Aorta (tissue), 5 donors: Measurements from ENCODE around the gene TFPI. TPM values are rescaled to one million over a fixed set of nuclear protein-coding genes. Genes with fewer than 3 reads are reported as not detected.

Experiments
- ATAC-seq: fragments of 200-7000 bp; cut with Tn5 transposase; one replicate; pipeline ENCODE4 v1.9.1; 2022; ENCODE audit warnings: moderate library complexity; ENCODE audit not compliant: low FRiP score
- DNase-seq, 2 donors: peaks; one replicate each; pipeline ENCODE4 v3.0.0-alpha.2; 2020
- H3K27ac ChIP-seq, 2 donors: one replicate each; pipeline ENCODE4 v1.5.1; 2013; ENCODE audit warnings: low read length in 2 of 2, mild to moderate bottlenecking in 2 of 2, moderate library complexity in 2 of 2, control low read depth in 1 of 2, inconsistent platforms in 1 of 2, low read depth in 1 of 2
- H3K27me3 ChIP-seq, 2 donors: one replicate each; pipeline ENCODE4 v1.6.1; 2013; ENCODE audit warnings: control low read depth in 1 of 2, low read length in 1 of 2, mild to moderate bottlenecking in 1 of 2, moderate library complexity in 1 of 2; ENCODE audit not compliant: insufficient read depth in 2 of 2, control insufficient read depth in 1 of 2
- H3K36me3 ChIP-seq, 2 donors: one replicate each; pipeline ENCODE4 v1.6.1; 2013; ENCODE audit warnings: control low read depth in 1 of 2, low read length in 1 of 2, mild to moderate bottlenecking in 1 of 2; ENCODE audit not compliant: insufficient read depth in 2 of 2, control insufficient read depth in 1 of 2
- H3K4me1 ChIP-seq, 2 donors: one replicate each; pipeline ENCODE4 v1.6.1; 2013; ENCODE audit warnings: low read length in 2 of 2, control low read depth in 1 of 2, mild to moderate bottlenecking in 1 of 2, moderate library complexity in 1 of 2; ENCODE audit not compliant: insufficient read depth in 2 of 2, control insufficient read depth in 1 of 2
- H3K4me3 ChIP-seq, 2 donors: one replicate each; pipeline ENCODE4 v1.5.1; 2013; ENCODE audit warnings: low read length in 2 of 2, control low read depth in 1 of 2, mild to moderate bottlenecking in 1 of 2
- H3K9me3 ChIP-seq: one replicate; pipeline ENCODE4 v1.6.1; 2013; ENCODE audit warnings: mild to moderate bottlenecking, low read length; ENCODE audit not compliant: control insufficient read depth
- WGBS, 2 donors: extraction: QIAGEN DNeasy Blood & Tissue Kit; methylation state at CpG; one replicate each; pipeline ENCODE4 v1.1.7; 2013; 5-methylcytosine and 5-hydroxymethylcytosine counted together
- intact Hi-C, 2 donors: fragments of 100-400 bp; cut with DNase I; formaldehyde crosslinking; loops; one replicate each; pipeline versions ENCODE4 v1.14.2 to v1.15.0; 2022
- polyA plus RNA-seq, 2 donors: library from polyadenylated mRNA; stranded (reverse); fragments of 200-250 nt; gene quantifications; one replicate each; pipeline ENCODE4 v1.2.3, GENCODE V29; 2013
- total RNA-seq, 2 donors: library from RNA; stranded (reverse); fragmentation: NEBNext Ultra II Directional; extraction: Animal tissue kit (Norgen Biotek cat#: 25700); gene quantifications; one replicate each; pipeline ENCODE4 v1.2.1, GENCODE V29; 2021
- donor health status: healthy with polysubstance abuse.
- donor health status: Bipolar disorder and iron deficiency.
- donor health status: DM: no; HTN: no; CAD: no.
- donor health status: DM: no; HTN: no; CAD: no.
- donor health status: DM: yes; HTN: yes; CAD: no.

TFPI gene
- total and polyA plus RNA-seq, 4 donors: 20.5 to 135 (median 99.2) TPM

- no peaks in the 10 kb centered on the region for H3K36me3 ChIP-seq
- intact Hi-C loops: no loop called here
- DNase-seq (no peak), ATAC-seq (no peak)
- no peak overlapping the region for H3K4me3 ChIP-seq
- H3K9me3 ChIP-seq: no peaks in the 10 kb centered on the region
- no peaks in the 10 kb centered on the region for H3K27me3 ChIP-seq
- H3K4me1 ChIP-seq: no peaks in the 10 kb centered on the region
- WGBS, 2 donors: 60 to 64% methylated on average over 1 of the region's 1 CpG
- H3K27ac ChIP-seq: no peak overlapping the region
These were observed 58.9 kb downstream of the TFPI start for GRCh38 chr2:187495324-187495723.

GRCh38 chr2:187493877-187494568, 60.2 kb downstream of the TFPI start:
- no peaks in the 10 kb centered on the region for H3K4me1 ChIP-seq
- H3K36me3 ChIP-seq: no peaks in the 10 kb centered on the region
- no peak overlapping the region for H3K27ac ChIP-seq
- no peaks in the 10 kb centered on the region for H3K27me3 ChIP-seq
- 98% methylated on average over 3 of the region's 3 CpGs for WGBS, 2 donors
- no peak overlapping the region for H3K4me3 ChIP-seq
- intact Hi-C loops: no loop called here
- ATAC-seq (no peak), DNase-seq (no peak)
- no peaks in the 10 kb centered on the region for H3K9me3 ChIP-seq

DNA sequence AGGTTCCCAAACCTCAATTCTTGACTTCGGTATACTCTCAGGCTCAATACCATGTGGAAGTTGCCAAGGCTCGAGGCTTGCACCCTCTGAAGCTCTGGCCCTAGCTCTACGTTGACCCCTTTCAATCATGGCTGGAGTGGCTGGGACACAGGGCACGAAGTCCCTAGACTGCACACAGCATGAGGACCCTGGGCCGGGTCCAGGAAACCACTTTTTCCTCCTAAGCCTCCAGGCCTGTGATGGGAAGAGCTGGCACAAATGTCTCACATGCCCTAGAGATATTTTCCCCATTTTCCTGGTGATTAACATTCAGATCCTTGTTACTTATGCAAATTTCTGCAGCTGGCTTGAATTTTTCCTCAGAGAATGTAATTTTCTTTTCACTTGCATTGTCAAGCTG, 61.1 kb downstream of the TFPI start:
- no peak overlapping the region for H3K27ac ChIP-seq
- DNase-seq (no peak), ATAC-seq (no peak)
- 81 to 86% methylated on average over 5 of the region's 5 CpGs for WGBS, 2 donors
- H3K4me1 ChIP-seq: no peaks in the 10 kb centered on the region
- intact Hi-C loops: no loop called here
- no peaks in the 10 kb centered on the region for H3K36me3 ChIP-seq
- H3K27me3 ChIP-seq: no peaks in the 10 kb centered on the region
- H3K4me3 ChIP-seq: no peak overlapping the region
- no peaks in the 10 kb centered on the region for H3K9me3 ChIP-seq

DNA sequence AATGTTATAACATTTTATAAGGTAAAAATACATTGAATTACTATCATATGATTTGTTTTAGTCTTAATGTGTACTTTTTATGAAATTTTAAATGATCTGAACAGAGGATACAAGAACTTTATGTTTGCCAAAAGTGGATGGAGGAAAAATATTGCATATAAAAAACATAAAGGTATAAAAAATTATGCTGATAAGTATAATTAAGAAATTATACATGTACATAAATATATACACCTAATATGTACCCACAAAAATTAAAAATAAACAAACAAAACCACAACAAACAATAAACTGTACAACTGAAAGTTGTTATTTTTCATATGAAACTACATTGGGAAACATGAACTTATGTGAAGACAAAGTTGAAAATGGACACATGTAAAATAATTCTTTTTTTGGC, 68.0 kb downstream of the TFPI start:
- no peak overlapping the region for H3K27ac ChIP-seq
- H3K4me3 ChIP-seq: no peak overlapping the region
- H3K4me1 ChIP-seq: no peaks in the 10 kb centered on the region
- DNase-seq (no peak), ATAC-seq (no peak)
- H3K9me3 ChIP-seq: no peaks in the 10 kb centered on the region
- H3K27me3 ChIP-seq: no peaks in the 10 kb centered on the region
- H3K36me3 ChIP-seq: no peaks in the 10 kb centered on the region
- intact Hi-C loops: no loop called here

- Histone ChIP-seq H3K4me3 (no peak overlapping the region), H3K27me3 (no peaks in the 10 kb centered on the region), H3K4me1 (no peaks in the 10 kb centered on the region), H3K27ac (no peak overlapping the region), H3K36me3 (no peaks in the 10 kb centered on the region), H3K9me3 (no peaks in the 10 kb centered on the region)
- 88 to 93% methylated on average over 1 of the region's 1 CpG for WGBS, 2 donors
- intact Hi-C loops: no loop called here
- DNase-seq (no peak), ATAC-seq (no peak)
These were observed 68.7 kb downstream of the TFPI start for GRCh38 chr2:187485523-187485922.

DNA sequence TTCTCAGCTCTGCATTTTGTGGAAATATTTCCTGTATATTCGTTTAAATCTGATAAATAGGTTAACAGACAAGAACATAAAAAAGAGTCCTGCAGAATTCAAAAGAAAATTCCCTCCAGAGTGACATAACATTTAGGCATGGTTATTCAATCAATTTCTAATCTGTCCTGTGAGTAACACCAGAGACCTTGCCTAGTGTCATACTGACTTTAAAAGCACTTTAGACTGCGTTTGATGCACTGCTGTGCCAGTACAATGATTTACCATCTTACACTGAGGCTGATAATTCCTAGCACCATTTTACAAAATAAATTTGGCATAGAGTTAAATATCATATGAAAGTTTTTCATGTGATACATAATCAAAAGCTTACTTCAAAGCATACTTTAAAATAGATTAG, 70.7 kb downstream of the TFPI start:
- no peak for ATAC-seq
- Histone ChIP-seq H3K27ac (no peak overlapping the region), H3K27me3 (no peaks in the 10 kb centered on the region), H3K9me3 (no peaks in the 10 kb centered on the region), H3K4me1 (no peaks in the 10 kb centered on the region), H3K36me3 (no peaks in the 10 kb centered on the region), H3K4me3 (no peak overlapping the region)
- intact Hi-C loops: no loop called here
- WGBS, 2 donors: 23 to 33% methylated on average over 2 of the region's 2 CpGs
- DNase-seq: no peak

- Histone ChIP-seq H3K4me1 (no peaks in the 10 kb centered on the region), H3K36me3 (no peaks in the 10 kb centered on the region), H3K4me3 (no peak overlapping the region), H3K9me3 (no peaks in the 10 kb centered on the region), H3K27me3 (no peaks in the 10 kb centered on the region), H3K27ac (no peak overlapping the region)
- no peak for ATAC-seq
- DNase-seq: no peak
- WGBS, 2 donors: 81 to 90% methylated on average over 5 of the region's 5 CpGs
- intact Hi-C loops: no loop called here
These were observed 71.4 kb downstream of the TFPI start for GRCh38 chr2:187482796-187483195.

- no peak overlapping the region for H3K4me3 ChIP-seq
- no peak for DNase-seq
- H3K27me3 ChIP-seq: no peaks in the 10 kb centered on the region
- intact Hi-C loops: no loop called here
- H3K36me3 ChIP-seq: no peaks in the 10 kb centered on the region
- no peaks in the 10 kb centered on the region for H3K4me1 ChIP-seq
- 64 to 73% methylated on average over 3 of the region's 3 CpGs for WGBS, 2 donors
- no peak overlapping the region for H3K27ac ChIP-seq
- no peaks in the 10 kb centered on the region for H3K9me3 ChIP-seq
- ATAC-seq: no peak
These were observed 72.7 kb downstream of the TFPI start for GRCh38 chr2:187481543-187481942.

DNA sequence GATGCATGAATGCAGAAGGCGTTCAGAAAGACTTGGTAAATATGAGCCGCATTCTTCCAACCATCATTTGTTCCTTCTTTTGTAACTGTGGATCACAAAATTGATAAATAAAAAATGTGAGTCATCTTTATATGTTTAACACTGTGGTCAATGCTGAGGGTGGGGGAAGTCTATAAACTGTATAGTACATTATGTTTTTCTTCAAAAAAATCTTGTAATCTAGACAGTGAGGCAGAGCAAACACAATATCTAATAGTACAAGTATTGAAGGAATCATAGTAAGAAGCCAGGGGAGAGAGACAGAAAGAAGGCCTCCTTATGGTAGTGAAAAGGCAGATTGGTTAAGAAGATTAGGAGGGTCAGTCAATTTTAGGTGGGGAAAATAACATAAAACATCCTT, 75.5 kb downstream of the TFPI start:
- 96 to 98% methylated on average over 2 of the region's 2 CpGs for WGBS, 2 donors

More for the DNA sequence above, 75.5 kb downstream of the TFPI start:
- Histone ChIP-seq H3K27ac (no peak overlapping the region), H3K4me1 (no peaks in the 10 kb centered on the region), H3K4me3 (no peak overlapping the region), H3K9me3 (no peaks in the 10 kb centered on the region), H3K27me3 (no peaks in the 10 kb centered on the region), H3K36me3 (no peaks in the 10 kb centered on the region)
- intact Hi-C loops: no loop called here
- DNase-seq (no peak), ATAC-seq (no peak)
